Measurements from ENCODE around the gene PRR19.
"Not testable (repeated sequence)": the region's sequence is repeated elsewhere in the genome, so short reads cannot be mapped to it uniquely, and the experiment has no call there.

PRR19 gene

DNA sequence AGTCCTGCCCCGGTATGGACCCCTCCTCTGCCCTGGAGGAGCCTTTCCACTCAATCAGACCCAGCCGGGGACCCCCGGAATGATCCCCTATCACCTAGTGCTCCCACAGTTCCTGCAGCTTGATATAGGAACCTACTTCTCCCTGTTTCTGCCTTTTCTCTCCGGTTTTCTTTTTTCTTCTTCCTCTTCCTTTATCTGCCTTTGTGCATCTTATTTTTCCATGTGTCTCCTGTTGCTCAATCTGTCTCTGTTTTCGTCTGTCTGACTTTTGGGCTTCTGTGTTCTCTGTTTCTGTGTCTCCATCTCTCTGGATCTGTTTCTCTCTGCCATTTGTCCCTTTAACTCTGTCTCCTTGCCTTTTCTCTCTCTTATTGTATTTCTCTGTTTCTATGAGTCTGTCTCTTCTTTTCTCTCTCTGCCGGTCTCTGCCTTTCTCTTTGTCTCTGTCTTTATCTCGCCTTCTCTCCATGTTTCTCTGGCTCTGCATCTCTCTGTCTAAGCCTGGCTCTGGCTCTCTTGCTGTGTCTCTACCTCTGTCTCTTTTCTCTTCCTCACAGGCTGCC is 33.5 kb downstream of the PRR19 start:
- Histone ChIP-seq H3K9me3 (ENCODE audit: low read length) (no peaks in the 10 kb centered on the region), H2AFZ (ENCODE audit: low read length) (no peak overlapping the region), H3K36me3 (ENCODE audit: insufficient read depth, low read length) (peaks cover 6% of the 10 kb centered on the region), H4K20me1 (ENCODE audit: insufficient read depth, low read length) (no peaks in the 10 kb centered on the region), H3F3A (ENCODE audit: insufficient read depth, low read length) (no peaks in the 10 kb centered on the region), H3K27me3 (ENCODE audit: insufficient read depth, low read length) (no peaks in the 10 kb centered on the region), H3K9me2 (ENCODE audit: low read depth, low read length) (no peaks in the 10 kb centered on the region), H3K79me2 (ENCODE audit: insufficient read depth, low read length) (no peaks in the 10 kb centered on the region), H3K9ac (ENCODE audit: low read length) (no peak overlapping the region), H3K4me3 (ENCODE audit: low read depth, low read length, poor library complexity, severe bottlenecking) (no peak overlapping the region), H3K4me2 (ENCODE audit: low read length) (no peak overlapping the region), H3K27ac (ENCODE audit: low read depth, low read length, poor library complexity, severe bottlenecking) (no peak overlapping the region), H3K4me1 (ENCODE audit: insufficient read depth, low read length, severe bottlenecking) (no peaks in the 10 kb centered on the region)
- no peak for TF ChIP-seq EZH2 (IDR thresholded peaks at IDR 0.05; ENCODE audit: borderline replicate concordance, low read length)
- TF ChIP-seq, protein P1, sequence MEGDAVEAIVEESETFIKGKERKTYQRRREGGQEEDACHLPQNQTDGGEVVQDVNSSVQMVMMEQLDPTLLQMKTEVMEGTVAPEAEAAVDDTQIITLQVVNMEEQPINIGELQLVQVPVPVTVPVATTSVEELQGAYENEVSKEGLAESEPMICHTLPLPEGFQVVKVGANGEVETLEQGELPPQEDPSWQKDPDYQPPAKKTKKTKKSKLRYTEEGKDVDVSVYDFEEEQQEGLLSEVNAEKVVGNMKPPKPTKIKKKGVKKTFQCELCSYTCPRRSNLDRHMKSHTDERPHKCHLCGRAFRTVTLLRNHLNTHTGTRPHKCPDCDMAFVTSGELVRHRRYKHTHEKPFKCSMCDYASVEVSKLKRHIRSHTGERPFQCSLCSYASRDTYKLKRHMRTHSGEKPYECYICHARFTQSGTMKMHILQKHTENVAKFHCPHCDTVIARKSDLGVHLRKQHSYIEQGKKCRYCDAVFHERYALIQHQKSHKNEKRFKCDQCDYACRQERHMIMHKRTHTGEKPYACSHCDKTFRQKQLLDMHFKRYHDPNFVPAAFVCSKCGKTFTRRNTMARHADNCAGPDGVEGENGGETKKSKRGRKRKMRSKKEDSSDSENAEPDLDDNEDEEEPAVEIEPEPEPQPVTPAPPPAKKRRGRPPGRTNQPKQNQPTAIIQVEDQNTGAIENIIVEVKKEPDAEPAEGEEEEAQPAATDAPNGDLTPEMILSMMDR (IDR thresholded peaks at IDR 0.05; ENCODE audit: low read length): no peak

DNA sequence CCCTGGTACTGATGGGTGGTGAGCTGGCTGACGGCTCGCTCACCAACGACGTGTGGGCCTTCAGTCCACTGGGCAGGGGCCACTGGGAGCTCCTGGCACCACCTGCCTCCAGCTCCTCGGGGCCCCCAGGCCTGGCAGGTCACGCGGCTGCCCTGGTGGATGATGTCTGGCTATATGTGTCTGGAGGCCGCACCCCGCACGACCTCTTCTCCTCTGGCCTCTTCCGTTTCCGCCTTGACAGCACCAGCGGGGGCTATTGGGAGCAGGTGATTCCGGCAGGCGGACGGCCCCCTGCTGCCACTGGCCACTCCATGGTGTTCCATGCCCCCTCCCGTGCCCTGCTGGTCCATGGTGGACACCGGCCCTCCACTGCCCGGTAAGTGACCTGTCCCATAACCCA is 34.0 kb downstream of the PRR19 start:
- Histone ChIP-seq H2AFZ (ENCODE audit: low read length) (no peak overlapping the region), H3K27me3 (ENCODE audit: insufficient read depth, low read length) (no peaks in the 10 kb centered on the region), H4K20me1 (ENCODE audit: insufficient read depth, low read length) (no peaks in the 10 kb centered on the region), H3K4me1 (ENCODE audit: insufficient read depth, low read length, severe bottlenecking) (no peaks in the 10 kb centered on the region), H3K9ac (ENCODE audit: low read length) (no peak overlapping the region), H3K79me2 (ENCODE audit: insufficient read depth, low read length) (no peaks in the 10 kb centered on the region), H3K9me2 (ENCODE audit: low read depth, low read length) (no peaks in the 10 kb centered on the region), H3K36me3 (ENCODE audit: insufficient read depth, low read length) (peaks cover 6% of the 10 kb centered on the region), H3K27ac (ENCODE audit: low read depth, low read length, poor library complexity, severe bottlenecking) (no peak overlapping the region), H3K4me2 (ENCODE audit: low read length) (no peak overlapping the region), H3K9me3 (ENCODE audit: low read length) (no peaks in the 10 kb centered on the region), H3F3A (ENCODE audit: insufficient read depth, low read length) (no peaks in the 10 kb centered on the region), H3K4me3 (ENCODE audit: low read depth, low read length, poor library complexity, severe bottlenecking) (no peak overlapping the region)
- TF ChIP-seq EZH2 (IDR thresholded peaks at IDR 0.05; ENCODE audit: borderline replicate concordance, low read length): no peak
- TF ChIP-seq, protein P1 (IDR thresholded peaks at IDR 0.05; ENCODE audit: low read length): no peak

DNA sequence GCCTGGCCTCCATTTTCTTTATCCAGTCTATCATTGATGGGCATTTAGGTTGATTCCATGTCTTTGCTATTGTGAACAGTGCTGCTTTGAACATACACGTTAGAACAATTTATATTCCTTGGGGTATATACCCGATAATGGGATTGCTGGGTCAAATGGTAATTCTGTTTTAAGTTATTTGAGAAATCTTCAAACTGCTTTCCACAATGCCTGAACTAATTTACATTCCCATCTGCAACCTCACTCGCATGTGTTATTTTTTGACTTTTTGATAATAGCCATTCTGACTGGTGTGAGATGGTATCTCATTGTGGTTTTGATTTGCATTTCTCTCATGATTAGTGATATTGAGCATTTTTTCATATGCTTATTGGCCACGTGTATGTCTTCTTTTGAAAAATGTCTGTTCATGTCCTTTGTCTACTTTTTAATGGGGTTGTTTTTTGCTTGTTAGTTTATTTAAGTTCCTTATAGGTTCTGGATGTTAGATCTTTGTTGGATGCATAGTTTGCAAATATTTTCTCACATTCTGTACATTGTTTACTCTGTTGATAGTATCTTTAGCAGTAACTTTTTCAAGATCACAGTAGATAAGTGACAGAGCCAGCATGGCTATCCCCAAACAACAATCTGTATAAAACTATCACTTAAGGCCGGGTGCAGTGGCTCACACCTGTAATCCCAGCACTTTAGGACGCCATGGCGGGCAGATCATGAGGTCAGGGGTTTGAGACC is 37.4 kb downstream of the PRR19 start:
- H3K4me2 ChIP-seq (ENCODE audit: low read length); H3F3A ChIP-seq (ENCODE audit: insufficient read depth, low read length); H2AFZ ChIP-seq (ENCODE audit: low read length); H3K27me3 ChIP-seq (ENCODE audit: insufficient read depth, low read length); H3K9ac ChIP-seq (ENCODE audit: low read length); H3K79me2 ChIP-seq (ENCODE audit: insufficient read depth, low read length); H3K9me3 ChIP-seq (ENCODE audit: low read length); H3K27ac ChIP-seq (ENCODE audit: low read depth, low read length, poor library complexity, severe bottlenecking); H3K9me2 ChIP-seq (ENCODE audit: low read depth, low read length); H3K4me3 ChIP-seq (ENCODE audit: low read depth, low read length, poor library complexity, severe bottlenecking); H3K4me1 ChIP-seq (ENCODE audit: insufficient read depth, low read length, severe bottlenecking); H3K36me3 ChIP-seq (ENCODE audit: insufficient read depth, low read length); H4K20me1 ChIP-seq (ENCODE audit: insufficient read depth, low read length): not testable (repeated sequence)

DNA sequence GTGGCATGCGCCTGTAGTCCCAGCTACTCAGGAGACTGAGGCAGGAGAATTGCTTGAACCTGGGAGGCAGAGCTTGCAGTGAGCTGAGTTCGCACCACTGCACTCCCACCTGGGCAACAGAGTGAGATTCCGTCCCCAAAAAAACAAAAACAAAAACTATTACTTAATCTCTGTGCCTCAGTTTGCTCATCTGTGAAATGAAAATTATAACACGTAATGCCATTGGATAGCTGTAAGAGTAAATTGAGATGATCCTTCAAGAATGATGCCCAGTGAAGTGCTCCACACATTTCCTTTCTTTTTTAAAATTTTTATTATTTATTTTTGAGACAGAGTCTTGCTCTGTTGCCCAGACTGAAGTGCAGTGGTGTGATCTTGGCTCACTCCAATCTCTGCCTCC is 38.0 kb downstream of the PRR19 start:
- H3K27me3 ChIP-seq (ENCODE audit: insufficient read depth, low read length); H3K36me3 ChIP-seq (ENCODE audit: insufficient read depth, low read length); H3K27ac ChIP-seq (ENCODE audit: low read depth, low read length, poor library complexity, severe bottlenecking); H4K20me1 ChIP-seq (ENCODE audit: insufficient read depth, low read length); H3K79me2 ChIP-seq (ENCODE audit: insufficient read depth, low read length); H3F3A ChIP-seq (ENCODE audit: insufficient read depth, low read length); H3K9me3 ChIP-seq (ENCODE audit: low read length); H3K9me2 ChIP-seq (ENCODE audit: low read depth, low read length); H3K4me2 ChIP-seq (ENCODE audit: low read length); H3K9ac ChIP-seq (ENCODE audit: low read length); H2AFZ ChIP-seq (ENCODE audit: low read length); H3K4me1 ChIP-seq (ENCODE audit: insufficient read depth, low read length, severe bottlenecking); H3K4me3 ChIP-seq (ENCODE audit: low read depth, low read length, poor library complexity, severe bottlenecking): not testable (repeated sequence)
